Ishikawa (cell line): ENCODE measurements around the gene ANAPC4.

Source experiments
- CEBPB ChIP-seq: IDR thresholded peaks from 2 replicates; pipeline ENCODE4 v1.6.1; 2012
- CREB1 ChIP-seq: IDR thresholded peaks from 2 replicates; pipeline ENCODE4 v1.6.1; 2012; ENCODE audit warnings: low read depth
- EGR1 ChIP-seq: IDR thresholded peaks from 2 replicates; pipeline ENCODE4 v1.6.1; 2012
- EP300 ChIP-seq: IDR thresholded peaks from 2 replicates; pipeline ENCODE4 v1.6.1; 2012; ENCODE audit warnings: borderline replicate concordance
- FOXM1 ChIP-seq: IDR thresholded peaks from 2 replicates; pipeline ENCODE4 v1.6.1; 2012; ENCODE audit warnings: low read depth, borderline replicate concordance
- NFIC ChIP-seq: IDR thresholded peaks from 2 replicates; pipeline ENCODE4 v1.6.1; 2012
- RAD21 ChIP-seq: IDR thresholded peaks from 2 replicates; pipeline ENCODE4 v1.6.1; 2012; ENCODE audit warnings: low read depth
- TAF1 ChIP-seq: IDR thresholded peaks from 2 replicates; pipeline ENCODE4 v1.6.1; 2012; ENCODE audit warnings: low read depth, mild to moderate bottlenecking
- TCF12 ChIP-seq: IDR thresholded peaks from 2 replicates; pipeline ENCODE4 v1.6.1; 2012; ENCODE audit warnings: low read depth
- TEAD4 ChIP-seq: IDR thresholded peaks from 2 replicates; pipeline ENCODE4 v1.6.1; 2012
- YY1 ChIP-seq: IDR thresholded peaks from 2 replicates; pipeline ENCODE4 v1.6.1; 2012; ENCODE audit warnings: low read depth
- ZBTB7A ChIP-seq: IDR thresholded peaks from 2 replicates; pipeline ENCODE4 v1.6.1; 2012; ENCODE audit warnings: low read depth
- TF ChIP-seq, protein P1 (sequence below): IDR thresholded peaks from 2 replicates; pipeline ENCODE4 v1.6.1; 2012
- TF ChIP-seq, protein P2 (sequence below): IDR thresholded peaks from 2 replicates; pipeline ENCODE4 v1.6.1; 2012; ENCODE audit warnings: low read depth, mild to moderate bottlenecking
- TF ChIP-seq, protein P3 (sequence below): IDR thresholded peaks from 2 replicates; pipeline ENCODE4 v1.6.1; 2012

ANAPC4 gene

DNA sequence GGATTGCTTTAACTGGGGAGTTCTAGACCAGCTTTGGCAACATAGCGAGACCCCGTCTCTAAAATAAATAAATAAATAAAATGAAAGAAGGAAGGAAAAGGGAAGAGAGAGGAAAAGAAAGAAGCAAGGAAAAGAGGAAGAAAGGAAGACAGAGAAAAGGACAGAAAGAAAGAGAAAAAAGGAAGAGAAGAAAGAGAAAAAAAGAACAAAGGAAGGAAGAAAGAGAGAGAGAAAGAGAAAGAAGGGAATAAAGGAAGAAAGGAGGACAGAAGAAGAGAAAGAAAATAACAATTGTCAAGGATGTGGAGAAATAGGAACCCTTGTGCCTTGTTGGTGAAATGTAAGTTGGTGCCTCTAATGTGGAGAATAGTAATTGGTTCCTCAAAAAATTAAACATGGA is 74.6 kb downstream of the ANAPC4 start:
- TF ChIP-seq CEBPB: no peak
- TF ChIP-seq, protein P1, sequence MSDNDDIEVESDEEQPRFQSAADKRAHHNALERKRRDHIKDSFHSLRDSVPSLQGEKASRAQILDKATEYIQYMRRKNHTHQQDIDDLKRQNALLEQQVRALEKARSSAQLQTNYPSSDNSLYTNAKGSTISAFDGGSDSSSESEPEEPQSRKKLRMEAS: no peak
- TF ChIP-seq TEAD4: no peak
- no peak for TF ChIP-seq EP300
- no peak for TF ChIP-seq FOXM1
- no peak for TF ChIP-seq RAD21
- TF ChIP-seq, protein P2, sequence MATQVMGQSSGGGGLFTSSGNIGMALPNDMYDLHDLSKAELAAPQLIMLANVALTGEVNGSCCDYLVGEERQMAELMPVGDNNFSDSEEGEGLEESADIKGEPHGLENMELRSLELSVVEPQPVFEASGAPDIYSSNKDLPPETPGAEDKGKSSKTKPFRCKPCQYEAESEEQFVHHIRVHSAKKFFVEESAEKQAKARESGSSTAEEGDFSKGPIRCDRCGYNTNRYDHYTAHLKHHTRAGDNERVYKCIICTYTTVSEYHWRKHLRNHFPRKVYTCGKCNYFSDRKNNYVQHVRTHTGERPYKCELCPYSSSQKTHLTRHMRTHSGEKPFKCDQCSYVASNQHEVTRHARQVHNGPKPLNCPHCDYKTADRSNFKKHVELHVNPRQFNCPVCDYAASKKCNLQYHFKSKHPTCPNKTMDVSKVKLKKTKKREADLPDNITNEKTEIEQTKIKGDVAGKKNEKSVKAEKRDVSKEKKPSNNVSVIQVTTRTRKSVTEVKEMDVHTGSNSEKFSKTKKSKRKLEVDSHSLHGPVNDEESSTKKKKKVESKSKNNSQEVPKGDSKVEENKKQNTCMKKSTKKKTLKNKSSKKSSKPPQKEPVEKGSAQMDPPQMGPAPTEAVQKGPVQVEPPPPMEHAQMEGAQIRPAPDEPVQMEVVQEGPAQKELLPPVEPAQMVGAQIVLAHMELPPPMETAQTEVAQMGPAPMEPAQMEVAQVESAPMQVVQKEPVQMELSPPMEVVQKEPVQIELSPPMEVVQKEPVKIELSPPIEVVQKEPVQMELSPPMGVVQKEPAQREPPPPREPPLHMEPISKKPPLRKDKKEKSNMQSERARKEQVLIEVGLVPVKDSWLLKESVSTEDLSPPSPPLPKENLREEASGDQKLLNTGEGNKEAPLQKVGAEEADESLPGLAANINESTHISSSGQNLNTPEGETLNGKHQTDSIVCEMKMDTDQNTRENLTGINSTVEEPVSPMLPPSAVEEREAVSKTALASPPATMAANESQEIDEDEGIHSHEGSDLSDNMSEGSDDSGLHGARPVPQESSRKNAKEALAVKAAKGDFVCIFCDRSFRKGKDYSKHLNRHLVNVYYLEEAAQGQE: no peak
- no peak for TF ChIP-seq CREB1
- TF ChIP-seq YY1: no peak

DNA sequence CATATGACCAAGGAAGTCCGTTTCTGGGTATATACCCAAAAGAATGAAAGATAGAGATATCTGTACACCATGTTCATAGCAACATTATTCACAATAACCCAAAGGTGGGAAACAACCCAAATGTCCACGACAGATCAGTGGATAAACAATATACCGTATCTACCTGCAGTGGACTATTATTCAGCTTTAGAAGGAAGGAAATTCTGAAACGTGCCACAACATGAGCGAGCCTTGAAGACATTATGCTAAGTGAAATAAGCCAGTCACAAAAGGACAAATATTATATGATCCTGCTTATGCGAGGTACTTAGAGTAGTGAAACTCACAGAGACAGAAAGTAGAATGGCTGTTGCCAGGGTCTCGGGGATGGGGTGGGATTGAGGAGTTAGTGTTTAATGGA is 75.0 kb downstream of the ANAPC4 start:
- TF ChIP-seq CEBPB (no peak), TAF1 (no peak), TEAD4 (no peak), ZBTB7A (no peak), RAD21 (no peak)
- TF ChIP-seq, protein P1: no peak
- TF ChIP-seq, protein P3, sequence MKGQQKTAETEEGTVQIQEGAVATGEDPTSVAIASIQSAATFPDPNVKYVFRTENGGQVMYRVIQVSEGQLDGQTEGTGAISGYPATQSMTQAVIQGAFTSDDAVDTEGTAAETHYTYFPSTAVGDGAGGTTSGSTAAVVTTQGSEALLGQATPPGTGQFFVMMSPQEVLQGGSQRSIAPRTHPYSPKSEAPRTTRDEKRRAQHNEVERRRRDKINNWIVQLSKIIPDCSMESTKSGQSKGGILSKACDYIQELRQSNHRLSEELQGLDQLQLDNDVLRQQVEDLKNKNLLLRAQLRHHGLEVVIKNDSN: no peak

DNA sequence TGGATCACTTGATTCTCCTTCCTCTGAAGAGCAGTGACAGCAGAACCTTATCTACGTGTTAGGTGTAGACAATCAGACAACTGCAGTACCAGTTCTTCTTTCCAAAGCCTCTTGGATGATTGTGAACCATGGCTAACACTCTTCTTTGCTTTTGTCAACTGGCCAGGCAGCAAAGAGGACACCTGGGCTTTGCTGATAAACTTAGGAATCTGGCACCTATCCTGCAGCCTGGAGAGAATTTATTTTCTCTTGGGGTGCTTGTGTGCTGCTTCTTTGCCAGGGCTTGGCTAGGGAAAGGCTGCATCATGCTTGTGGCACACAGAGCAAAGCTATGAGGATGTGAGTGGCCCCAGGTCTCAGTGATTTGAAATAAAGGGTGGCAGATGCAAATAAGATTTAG is 77.4 kb downstream of the ANAPC4 start:
- no peak for TF ChIP-seq YY1
- TF ChIP-seq TCF12: no peak
- TF ChIP-seq TAF1: no peak
- TF ChIP-seq CREB1: no peak
- TF ChIP-seq NFIC: no peak
- TF ChIP-seq, protein P2: no peak
- no peak for TF ChIP-seq RAD21
- TF ChIP-seq, protein P3: no peak
- no peak for TF ChIP-seq EP300
- TF ChIP-seq CEBPB: no peak
- no peak for TF ChIP-seq EGR1
- no peak for TF ChIP-seq FOXM1
- TF ChIP-seq ZBTB7A: no peak
- TF ChIP-seq, protein P1: no peak
- TF ChIP-seq TEAD4: no peak

DNA sequence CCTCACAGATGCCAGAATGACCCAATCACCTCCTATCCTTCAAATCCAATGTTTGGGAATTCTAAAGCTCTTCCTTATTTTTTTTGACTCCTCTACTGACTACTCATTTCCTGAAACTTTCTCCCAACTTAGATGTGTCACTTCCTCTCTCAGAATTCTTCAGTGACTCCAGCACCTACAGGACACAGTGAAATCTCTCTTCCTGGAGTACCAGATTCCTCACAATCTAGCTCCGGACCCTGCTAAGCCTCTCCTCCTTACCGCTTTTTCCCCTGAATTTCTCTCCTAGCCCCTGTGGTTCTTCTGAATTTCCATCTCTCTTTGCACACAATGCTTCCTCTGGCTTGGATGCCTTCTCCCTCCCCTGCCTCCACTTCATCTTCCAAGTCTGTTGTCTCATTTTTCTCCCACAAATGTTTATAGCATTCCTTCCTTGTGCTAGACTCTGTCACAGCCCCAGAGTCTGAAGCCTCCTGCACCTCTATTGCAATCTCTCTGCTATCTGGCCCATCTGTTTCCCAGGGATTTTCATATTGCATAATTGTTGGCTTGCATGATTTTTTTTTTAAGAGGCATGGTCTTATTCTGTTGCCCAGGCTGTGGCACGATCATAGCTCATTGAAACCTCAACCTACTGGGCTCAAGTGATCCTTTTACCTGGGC is 80.1 kb downstream of the ANAPC4 start:
- no peak for TF ChIP-seq YY1
- TF ChIP-seq, protein P3: no peak
- TF ChIP-seq EGR1: no peak
- no peak for TF ChIP-seq EP300
- TF ChIP-seq, protein P1: no peak
- no peak for TF ChIP-seq NFIC
- TF ChIP-seq, protein P2: no peak
- TF ChIP-seq RAD21: no peak
- no peak for TF ChIP-seq CEBPB
- TF ChIP-seq TAF1: no peak
- no peak for TF ChIP-seq TEAD4
